Measurements from ENCODE around the gene AQP1.

The AQP1 gene

GRCh38 chr7:30923009-30923773 is 11.5 kb downstream of the AQP1 start:
- in situ Hi-C loops (cut with HindIII; ENCODE audit: low pct_ligation_motif_present, low sequenced_read_pairs): no loop called here
- no peak for DNase-seq
- Histone ChIP-seq H3K36me3 (replicated peaks) (no peaks in the 10 kb centered on the region), H3K27me3 (replicated peaks) (no peaks in the 10 kb centered on the region), H3K27ac (no peak overlapping the region), H3K4me3 (ENCODE audit: low read depth, low read length) (no peak overlapping the region)
- no peak for TF ChIP-seq CTCF (IDR thresholded peaks at IDR 0.05; ENCODE audit: low read depth, low read length, missing control alignments)

GRCh38 chr7:30923774-30924413 is 12.2 kb downstream of the AQP1 start:
- H3K36me3 ChIP-seq (replicated peaks): no peaks in the 10 kb centered on the region
- H3K4me3 ChIP-seq (ENCODE audit: low read depth, low read length): no peak overlapping the region
- H3K27ac ChIP-seq: no peak overlapping the region
- no peak for DNase-seq
- H3K27me3 ChIP-seq (replicated peaks): no peaks in the 10 kb centered on the region
- in situ Hi-C loops (cut with HindIII; ENCODE audit: low pct_ligation_motif_present, low sequenced_read_pairs): no loop called here
- TF ChIP-seq CTCF (IDR thresholded peaks at IDR 0.05; ENCODE audit: low read depth, low read length, missing control alignments): no peak

GRCh38 chr7:30924624-30925023 is 13.0 kb downstream of the AQP1 start:
- no peak for TF ChIP-seq CTCF (IDR thresholded peaks at IDR 0.05; ENCODE audit: low read depth, low read length, missing control alignments)
- Histone ChIP-seq H3K27me3 (replicated peaks) (no peaks in the 10 kb centered on the region), H3K27ac (no peak overlapping the region), H3K36me3 (replicated peaks) (no peaks in the 10 kb centered on the region), H3K4me3 (ENCODE audit: low read depth, low read length) (no peak overlapping the region)
- DNase-seq: no peak
- in situ Hi-C loops (cut with HindIII; ENCODE audit: low pct_ligation_motif_present, low sequenced_read_pairs): no loop called here

GRCh38 chr7:30925117-30925516 is 13.5 kb downstream of the AQP1 start:
- no peak for TF ChIP-seq CTCF (IDR thresholded peaks at IDR 0.05; ENCODE audit: low read depth, low read length, missing control alignments)
- H3K36me3 ChIP-seq (replicated peaks): no peaks in the 10 kb centered on the region
- DNase-seq: no peak
- no peak overlapping the region for H3K27ac ChIP-seq
- in situ Hi-C loops (cut with HindIII; ENCODE audit: low pct_ligation_motif_present, low sequenced_read_pairs): no loop called here
- no peak overlapping the region for H3K4me3 ChIP-seq (ENCODE audit: low read depth, low read length)
- no peaks in the 10 kb centered on the region for H3K27me3 ChIP-seq (replicated peaks)

GRCh38 chr7:30925913-30926312 is 14.3 kb downstream of the AQP1 start:
- no peak for TF ChIP-seq CTCF (IDR thresholded peaks at IDR 0.05; ENCODE audit: low read depth, low read length, missing control alignments)
- no peak for DNase-seq
- in situ Hi-C loops (cut with HindIII; ENCODE audit: low pct_ligation_motif_present, low sequenced_read_pairs): no loop called here
- H3K27ac ChIP-seq: no peak overlapping the region
- H3K4me3 ChIP-seq (ENCODE audit: low read depth, low read length): no peak overlapping the region
- no peaks in the 10 kb centered on the region for H3K27me3 ChIP-seq (replicated peaks)
- H3K36me3 ChIP-seq (replicated peaks): no peaks in the 10 kb centered on the region
